Neuronal stem cell (in vitro differentiated cells): Measurements from ENCODE around the gene MSH2.
"Not testable (repeated sequence)": the region's sequence is repeated elsewhere in the genome, so short reads cannot be mapped to it uniquely, and the experiment has no call there.

ENCODE experiments used
- DNase-seq: peaks from one replicate; pipeline ENCODE4 v3.0.0-alpha.2; 2013; ENCODE audit warnings: low spot score
- H2AFZ ChIP-seq: one replicate; pipeline ENCODE4 v1.6.1; 2013; ENCODE audit warnings: mild to moderate bottlenecking, low read length, inconsistent platforms
- H2AK5ac ChIP-seq: 2 replicates; pipeline ENCODE4 v1.6.1; 2013; ENCODE audit warnings: low read depth, mild to moderate bottlenecking, inconsistent platforms, low read length, moderate library complexity, mixed read lengths
- H2BK120ac ChIP-seq: 2 replicates; pipeline ENCODE4 v1.6.1; 2013; ENCODE audit warnings: low read depth, mild to moderate bottlenecking, inconsistent platforms, low read length, moderate library complexity, mixed read lengths
- H2BK12ac ChIP-seq: one replicate; pipeline ENCODE4 v1.6.1; 2013; ENCODE audit warnings: low read length, inconsistent platforms
- H2BK15ac ChIP-seq: 2 replicates; pipeline ENCODE4 v1.6.1; 2013; ENCODE audit warnings: mild to moderate bottlenecking, low read length, inconsistent platforms, mixed read lengths
- H2BK5ac ChIP-seq: one replicate; pipeline ENCODE4 v1.6.1; 2013; ENCODE audit warnings: inconsistent platforms, mild to moderate bottlenecking, low read length, moderate library complexity
- H3K14ac ChIP-seq: one replicate; pipeline ENCODE4 v1.6.1; 2013; ENCODE audit warnings: low read length, inconsistent platforms
- H3K18ac ChIP-seq: 2 replicates; pipeline ENCODE4 v1.6.1; 2013; ENCODE audit warnings: low read length, inconsistent platforms
- H3K23ac ChIP-seq: 2 replicates; pipeline ENCODE4 v1.6.1; 2013; ENCODE audit warnings: low read depth, mild to moderate bottlenecking, mixed read lengths, low read length, inconsistent platforms; ENCODE audit not compliant: poor library complexity
- H3K27ac ChIP-seq: replicated peaks from 3 replicates; pipeline ENCODE4 v1.5.1; 2013; ENCODE audit warnings: low read length, inconsistent platforms
- H3K27me3 ChIP-seq, 3 experiments: 2 replicates each; pipeline ENCODE4 v1.6.1; 2013; ENCODE audit warnings: low read length in 3 of 3, mild to moderate bottlenecking in 2 of 3, inconsistent platforms in 1 of 3, low read depth in 1 of 3, mixed read lengths in 1 of 3, moderate library complexity in 1 of 3; ENCODE audit not compliant: control insufficient read depth in 3 of 3, insufficient read depth in 3 of 3
- H3K36me3 ChIP-seq, 2 donors: replicated peaks in 1 of 2; 2 replicates each; pipeline ENCODE4 v1.6.1; 2013; ENCODE audit warnings: low read length in 2 of 2; ENCODE audit not compliant: control insufficient read depth in 2 of 2, insufficient read depth in 2 of 2
- H3K4ac ChIP-seq: 2 replicates; pipeline ENCODE4 v1.6.1; 2013; ENCODE audit warnings: inconsistent platforms, mild to moderate bottlenecking, low read length, moderate library complexity
- H3K4me1 ChIP-seq, 2 donors: 1 replicate in 1 of 2; 2 replicates in 1 of 2; pipeline ENCODE4 v1.6.1; 2013; ENCODE audit warnings: low read length in 2 of 2, low read depth in 1 of 2; ENCODE audit not compliant: control insufficient read depth in 2 of 2, insufficient read depth in 1 of 2
- H3K4me2 ChIP-seq: one replicate; pipeline ENCODE4 v1.6.1; 2013; ENCODE audit warnings: mild to moderate bottlenecking, low read length, inconsistent platforms; ENCODE audit not compliant: insufficient read depth, poor library complexity, severe bottlenecking
- H3K4me3 ChIP-seq, 2 donors: 2 replicates each; pipeline ENCODE4 v1.5.1; 2013; ENCODE audit warnings: low read length in 2 of 2, mild to moderate bottlenecking in 2 of 2, inconsistent platforms in 1 of 2, moderate library complexity in 1 of 2
- H3K79me1 ChIP-seq: one replicate; pipeline ENCODE4 v1.6.1; 2013; ENCODE audit warnings: low read depth, mild to moderate bottlenecking, inconsistent platforms, low read length, moderate library complexity
- H3K9ac ChIP-seq: one replicate; pipeline ENCODE4 v1.6.1; 2013; ENCODE audit warnings: mild to moderate bottlenecking, low read depth, low read length, inconsistent platforms; ENCODE audit not compliant: poor library complexity
- H3K9me3 ChIP-seq, 2 donors: replicated peaks in 1 of 2; 2 replicates each; pipeline versions ENCODE3 to v1.6.1; 2013; ENCODE audit warnings: low read length in 2 of 2, mild to moderate bottlenecking in 2 of 2, inconsistent platforms in 1 of 2, low read depth in 1 of 2, mixed read lengths in 1 of 2, moderate library complexity in 1 of 2; ENCODE audit not compliant: control insufficient read depth in 2 of 2, insufficient read depth in 1 of 2
- H4K8ac ChIP-seq: one replicate; pipeline ENCODE4 v1.6.1; 2013; ENCODE audit warnings: low read depth, mild to moderate bottlenecking, inconsistent platforms, low read length, moderate library complexity
- H4K91ac ChIP-seq: one replicate; pipeline ENCODE4 v1.6.1; 2013; ENCODE audit warnings: low read length, low read depth, mild to moderate bottlenecking, inconsistent platforms; ENCODE audit not compliant: poor library complexity
- WGBS, 2 donors: extraction: QIAGEN DNeasy Blood & Tissue Kit; methylation state at CpG; one replicate each; pipeline ENCODE4 v1.1.7; 2013; ENCODE audit warnings: missing lambda C conversion rate in 2 of 2, mixed read lengths in 1 of 2; ENCODE audit not compliant: insufficient read length in 2 of 2, insufficient replicate concordance in 1 of 2; ENCODE audit errors: extremely low coverage in 2 of 2; 5-methylcytosine and 5-hydroxymethylcytosine counted together

MSH2 gene

GRCh38 chr2:47454818-47455217 lies 51.9 kb downstream of the MSH2 start:
- H3K4me2 ChIP-seq: not testable (repeated sequence)
- H3K36me3 ChIP-seq: peaks cover 8 to 83% of the 10 kb centered on the region in 2 donors

GRCh38 chr2:47455411-47455810 lies 52.5 kb downstream of the MSH2 start:
- H4K8ac ChIP-seq: no peak overlapping the region
- H2BK5ac ChIP-seq: no peak overlapping the region
- no peak overlapping the region for H4K91ac ChIP-seq
- H3K27ac ChIP-seq: no peak overlapping the region
- peaks cover 0 to 3% of the 10 kb centered on the region in 2 donors for H3K9me3 ChIP-seq
- no peak overlapping the region for H3K9ac ChIP-seq
- no peak for DNase-seq
- no peaks in the 10 kb centered on the region for H3K27me3 ChIP-seq
- WGBS, 2 donors: no CpG with 5 or more reads among the region's 3 CpGs
- H3K4me2 ChIP-seq: no peak overlapping the region
- H3K23ac ChIP-seq: no peak overlapping the region
- no peaks in the 10 kb centered on the region for H3K79me1 ChIP-seq
- H2BK120ac ChIP-seq: no peak overlapping the region
- no peak overlapping the region for H2AK5ac ChIP-seq
- no peak overlapping the region for H3K4ac ChIP-seq
- H3K36me3 ChIP-seq: peaks cover 8 to 84% of the 10 kb centered on the region in 2 donors
- H3K4me3 ChIP-seq: no peak overlapping the region
- no peaks in the 10 kb centered on the region for H3K4me1 ChIP-seq
- no peak overlapping the region for H3K18ac ChIP-seq
- H2BK15ac ChIP-seq: no peak overlapping the region
- no peak overlapping the region for H2AFZ ChIP-seq
- H3K14ac ChIP-seq: no peak overlapping the region
- no peak overlapping the region for H2BK12ac ChIP-seq

More at GRCh38 chr2:47454818-47455217, 51.9 kb downstream of the MSH2 start:
- DNase-seq, H3K79me1 ChIP-seq, H2BK15ac ChIP-seq, H2BK120ac ChIP-seq, H3K4me1 ChIP-seq, H2BK5ac ChIP-seq, H3K27ac ChIP-seq, H2AK5ac ChIP-seq, H3K9ac ChIP-seq, H3K18ac ChIP-seq, H4K91ac ChIP-seq, H2BK12ac ChIP-seq, H4K8ac ChIP-seq, H3K14ac ChIP-seq, H3K9me3 ChIP-seq, H3K4me3 ChIP-seq, H3K23ac ChIP-seq, H2AFZ ChIP-seq, H3K4ac ChIP-seq, H3K27me3 ChIP-seq: not testable (repeated sequence)
- WGBS, 2 donors: no CpG with 5 or more reads among the region's 5 CpGs

- Histone ChIP-seq H3K36me3 (peaks cover 8 to 79% of the 10 kb centered on the region in 2 donors), H3K14ac (no peak overlapping the region), H3K27me3 (no peaks in the 10 kb centered on the region)
These were observed 53.9 kb downstream of the MSH2 start for GRCh38 chr2:47456851-47457250.

GRCh38 chr2:47457268-47457667 lies 54.3 kb downstream of the MSH2 start:
- H2AK5ac ChIP-seq: no peak overlapping the region
- peaks cover 8 to 82% of the 10 kb centered on the region in 2 donors for H3K36me3 ChIP-seq

More at GRCh38 chr2:47456851-47457250, 53.9 kb downstream of the MSH2 start:
- WGBS, 2 donors: no CpG with 5 or more reads among the region's 3 CpGs
- H2AK5ac ChIP-seq: no peak overlapping the region
- H3K27ac ChIP-seq: no peak overlapping the region
- no peak overlapping the region for H3K4me3 ChIP-seq
- H2BK12ac ChIP-seq: no peak overlapping the region
- no peak overlapping the region for H3K23ac ChIP-seq
- H3K4me2 ChIP-seq: no peak overlapping the region
- no peak overlapping the region for H2AFZ ChIP-seq
- no peak overlapping the region for H2BK5ac ChIP-seq
- no peak overlapping the region for H4K91ac ChIP-seq
- H2BK15ac ChIP-seq: no peak overlapping the region
- H3K18ac ChIP-seq: no peak overlapping the region
- no peak for DNase-seq
- H3K4me1 ChIP-seq: no peaks in the 10 kb centered on the region
- peaks cover 0 to 3% of the 10 kb centered on the region in 2 donors for H3K9me3 ChIP-seq
- H4K8ac ChIP-seq: no peak overlapping the region
- H2BK120ac ChIP-seq: no peak overlapping the region
- H3K79me1 ChIP-seq: no peaks in the 10 kb centered on the region
- no peak overlapping the region for H3K9ac ChIP-seq
- H3K4ac ChIP-seq: no peak overlapping the region

More at GRCh38 chr2:47457268-47457667, 54.3 kb downstream of the MSH2 start:
- no peak overlapping the region for H2AFZ ChIP-seq
- no peak for DNase-seq
- no peak overlapping the region for H3K27ac ChIP-seq
- no peak overlapping the region for H3K4ac ChIP-seq
- WGBS, 2 donors: no CpG with 5 or more reads among the region's 5 CpGs
- H2BK15ac ChIP-seq: no peak overlapping the region
- H4K91ac ChIP-seq: no peak overlapping the region
- no peaks in the 10 kb centered on the region for H3K4me1 ChIP-seq
- H3K9ac ChIP-seq: no peak overlapping the region
- H3K27me3 ChIP-seq: no peaks in the 10 kb centered on the region
- H3K14ac ChIP-seq: no peak overlapping the region
- H3K18ac ChIP-seq: no peak overlapping the region
- H3K4me2 ChIP-seq: no peak overlapping the region
- no peak overlapping the region for H3K4me3 ChIP-seq
- peaks cover 0 to 3% of the 10 kb centered on the region in 2 donors for H3K9me3 ChIP-seq
- no peak overlapping the region for H3K23ac ChIP-seq
- H2BK120ac ChIP-seq: no peak overlapping the region
- no peak overlapping the region for H2BK12ac ChIP-seq
- no peak overlapping the region for H2BK5ac ChIP-seq
- H4K8ac ChIP-seq: no peak overlapping the region
- no peaks in the 10 kb centered on the region for H3K79me1 ChIP-seq
